GM23338 (cell line): ENCODE data around the gene SIAE. TPM values are rescaled to one million over a fixed set of nuclear protein-coding genes. Genes with fewer than 3 reads are reported as not detected.

Source experiments
- ATAC-seq: fragments of 200-7000 bp; cut with Tn5 transposase; 3 replicates; pipeline ENCODE4 v1.9.1; 2020
- DNase-seq: peaks from one replicate; pipeline ENCODE4 v3.0.0-alpha.2; 2015; ENCODE audit warnings: low spot score
- H2AFZ ChIP-seq: fragments of 200-600 bp; sonication (generic); 2 replicates; pipeline ENCODE4 v1.8.0; 2016; ENCODE audit warnings: antibody characterized with exemption, mild to moderate bottlenecking, moderate library complexity
- H3F3A ChIP-seq: fragments of 200-600 bp; sonication (generic); replicated peaks from 2 replicates; pipeline ENCODE4 v1.8.0; 2017; ENCODE audit warnings: antibody characterized with exemption, mixed run types, low read depth
- H3K27ac ChIP-seq: fragments of 200-600 bp; sonication (generic); 2 replicates; pipeline ENCODE4 v1.6.1; 2016; ENCODE audit warnings: low read depth
- H3K27me3 ChIP-seq: fragments of 200-600 bp; sonication (generic); 2 replicates; pipeline ENCODE4 v1.8.0; 2016; ENCODE audit warnings: mild to moderate bottlenecking, mixed run types, moderate library complexity; ENCODE audit not compliant: insufficient read depth
- H3K36me3 ChIP-seq: fragments of 200-600 bp; sonication (generic); 2 replicates; pipeline ENCODE4 v1.8.0; 2016; ENCODE audit warnings: mild to moderate bottlenecking; ENCODE audit not compliant: insufficient read depth
- H3K4me1 ChIP-seq: fragments of 200-600 bp; sonication (generic); 2 replicates; pipeline ENCODE4 v1.8.0; 2016; ENCODE audit warnings: mild to moderate bottlenecking, moderate library complexity; ENCODE audit not compliant: insufficient read depth
- H3K4me2 ChIP-seq: fragments of 200-600 bp; sonication (generic); 2 replicates; pipeline ENCODE4 v1.7.1; 2017; ENCODE audit warnings: mixed run types
- H3K4me3 ChIP-seq: fragments of 200-600 bp; sonication (generic); 2 replicates; pipeline ENCODE4 v1.6.1; 2016; ENCODE audit warnings: mixed run types
- H3K79me2 ChIP-seq: fragments of 200-600 bp; sonication (generic); replicated peaks from 2 replicates; pipeline ENCODE4 v1.8.0; 2017; ENCODE audit warnings: mild to moderate bottlenecking; ENCODE audit not compliant: insufficient read depth
- H3K9me2 ChIP-seq: fragments of 200-600 bp; sonication (generic); 2 replicates; pipeline ENCODE4 v1.8.0; 2017; ENCODE audit not compliant: insufficient read depth
- H4K20me1 ChIP-seq: fragments of 200-600 bp; sonication (generic); replicated peaks from 2 replicates; pipeline ENCODE4 v1.8.0; 2017; ENCODE audit warnings: mild to moderate bottlenecking; ENCODE audit not compliant: insufficient read depth
- H3K27ac Mint-ChIP-seq: 2 replicates; pipeline ENCODE4 v1.8.0; 2020; ENCODE audit warnings: inconsistent platforms, mild to moderate bottlenecking, moderate library complexity, mixed read lengths
- H3K27me3 Mint-ChIP-seq: 3 replicates; pipeline ENCODE4 v1.8.0; 2022; ENCODE audit warnings: low read depth, mild to moderate bottlenecking, moderate library complexity, mixed read lengths, inconsistent platforms; ENCODE audit not compliant: insufficient read depth, poor library complexity
- H3K36me3 Mint-ChIP-seq: 3 replicates; pipeline ENCODE4 v1.8.0; 2021; ENCODE audit warnings: low read depth, mild to moderate bottlenecking, inconsistent platforms, moderate library complexity, mixed read lengths
- H3K4me1 Mint-ChIP-seq: 3 replicates; pipeline ENCODE4 v1.8.0; 2020; ENCODE audit warnings: mild to moderate bottlenecking, inconsistent platforms, mixed read lengths
- H3K4me3 Mint-ChIP-seq: 3 replicates; pipeline ENCODE4 v1.8.0; 2021; ENCODE audit warnings: moderate library complexity, mild to moderate bottlenecking, inconsistent platforms, mixed read lengths
- H3K9me3 Mint-ChIP-seq: 3 replicates; pipeline ENCODE4 v1.8.0; 2020; ENCODE audit warnings: moderate library complexity, mild to moderate bottlenecking, inconsistent platforms, mixed read lengths
- CREB1 ChIP-seq: fragments of 250-450 bp; sonication (Bioruptor Pico); IDR thresholded peaks from 2 replicates; pipeline ENCODE4 v1.5.0; 2020; ENCODE audit warnings: low read depth, mild to moderate bottlenecking, moderate library complexity
- EZH2 ChIP-seq: fragments of 200-600 bp; sonication (generic); IDR thresholded peaks from one replicate; pipeline ENCODE4 v1.8.0; 2017; ENCODE audit warnings: antibody characterized with exemption, mild to moderate bottlenecking, low read depth; ENCODE audit not compliant: unreplicated experiment
- EZH2phosphoT487 ChIP-seq: fragments of 200-600 bp; sonication (generic); IDR thresholded peaks from one replicate; pipeline ENCODE4 v1.8.1; 2018; ENCODE audit warnings: antibody characterized with exemption; ENCODE audit not compliant: unreplicated experiment
- JUNB ChIP-seq: IDR thresholded peaks from one replicate; pipeline ENCODE4 v1.6.1; 2016; ENCODE audit warnings: antibody characterized with exemption; ENCODE audit not compliant: unreplicated experiment
- NANOG ChIP-seq: IDR thresholded peaks from 2 replicates; pipeline ENCODE4 v1.6.1; 2016; ENCODE audit warnings: antibody characterized with exemption, borderline replicate concordance
- POLR2AphosphoS5 ChIP-seq: IDR thresholded peaks from 2 replicates; pipeline ENCODE4 v1.6.1; 2016; ENCODE audit warnings: antibody characterized with exemption, low read depth
- STAT1 ChIP-seq: IDR thresholded peaks from one replicate; pipeline ENCODE4 v1.6.1; 2016; ENCODE audit warnings: antibody characterized with exemption; ENCODE audit not compliant: unreplicated experiment
- ZNF114 ChIP-seq: fragments of 250-450 bp; sonication (Bioruptor Pico); IDR thresholded peaks from 2 replicates; pipeline ENCODE4 v1.5.0; 2020; ENCODE audit warnings: mild to moderate bottlenecking, moderate library complexity
- ZNF331 ChIP-seq: fragments of 250-450 bp; sonication (Bioruptor Pico); IDR thresholded peaks from 2 replicates; pipeline ENCODE4 v1.5.0; 2020; ENCODE audit warnings: low read depth, mild to moderate bottlenecking, moderate library complexity
- polyA plus RNA-seq: library from polyadenylated mRNA; unstranded; fragments of >200 nt; fragmentation: Nextera tagmentation; extraction: Ambion mirVana; gene quantifications from 2 replicates; pipeline ENCODE4 v1.2.1, GENCODE V29; 2016
- total RNA-seq: library from RNA; depleted of rRNA; stranded (reverse); fragments of >200 nt; shearing (Covaris generic); gene quantifications from 2 replicates; pipeline ENCODE4 v1.2.3, GENCODE V29; 2014
- TF ChIP-seq, protein P1 (sequence below): IDR thresholded peaks from one replicate; pipeline ENCODE4 v1.6.1; 2018; ENCODE audit warnings: antibody characterized with exemption; ENCODE audit not compliant: unreplicated experiment
- TF ChIP-seq, protein P2 (sequence below), 2 experiments: fragments of 200-600 bp in 1 of 2; sonication (generic) in 1 of 2; conservative IDR thresholded peaks; 2 replicates each; pipeline versions ENCODE4 v1.5.1 to v1.6.1; 2016 to 2017; ENCODE audit warnings: antibody characterized with exemption in 2 of 2, low read depth in 2 of 2, mild to moderate bottlenecking in 2 of 2, moderate library complexity in 1 of 2
- TF ChIP-seq, protein P3 (sequence below): IDR thresholded peaks from 2 replicates; pipeline ENCODE4 v1.6.1; 2016; ENCODE audit warnings: antibody characterized with exemption
- TF ChIP-seq, protein P4 (sequence below): fragments of 250-450 bp; sonication (Bioruptor Pico); IDR thresholded peaks from 2 replicates; pipeline ENCODE4 v1.5.0; 2020; ENCODE audit warnings: mild to moderate bottlenecking, moderate library complexity

The SIAE gene
- total and polyA plus RNA-seq, 2 experiments from 2014 or later: 1.1 to 1.7 TPM

DNA sequence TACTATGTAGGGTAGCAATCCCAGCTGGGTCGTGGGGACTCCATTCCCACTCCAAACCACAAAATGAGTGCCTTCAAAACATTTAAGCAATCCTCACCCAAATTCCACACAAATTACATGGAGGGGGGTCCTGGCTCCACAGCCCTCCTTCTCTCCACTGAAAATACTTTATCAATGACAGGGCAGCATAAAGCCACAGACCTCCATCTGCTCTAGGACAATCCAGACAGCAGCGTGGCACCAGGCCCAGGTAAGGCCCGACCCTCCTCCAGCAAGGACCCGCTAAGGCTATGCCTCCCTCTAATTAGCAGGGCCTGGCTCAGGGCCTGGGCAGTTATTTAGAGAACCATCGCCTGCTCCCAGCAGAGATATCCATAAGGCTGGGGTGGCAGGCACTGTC lies 62.5 kb downstream of the SIAE start, which contains the start of gene PANX3:
TSS of gene PANX3 (plus strand) at position 365 of the 400 bp plus-strand sequence. CDS start 129 bp downstream, outside the sequence.
- Histone ChIP-seq H4K20me1 (no peaks in the 10 kb centered on the region), H3K27me3 (no peaks in the 10 kb centered on the region), H3K79me2 (no peaks in the 10 kb centered on the region), H3K27ac (no peak within 1 kb of the TSS), H3F3A (no peaks in the 10 kb centered on the region), H3K4me3 (no peak within 1 kb of the TSS), H3K4me1 (no peaks in the 10 kb centered on the region), H3K9me2 (no peaks in the 10 kb centered on the region), H3K36me3 (no peaks in the 10 kb centered on the region), H2AFZ (no peak within 1 kb of the TSS), H3K4me2 (no peak within 1 kb of the TSS)
- ATAC-seq (no peak; the same call in 2 of the 3 replicates), DNase-seq (no peak)
- no peak within 1 kb of the TSS for H3K27ac Mint-ChIP-seq
- H3K9me3 Mint-ChIP-seq: no peaks in the 10 kb centered on the region
- no peaks in the 10 kb centered on the region for H3K36me3 Mint-ChIP-seq
- no peak within 1 kb of the TSS for H3K4me3 Mint-ChIP-seq
- H3K27me3 Mint-ChIP-seq: peaks cover 3% of the 10 kb centered on the region
- TF ChIP-seq ZNF331: no peak
- no peak for TF ChIP-seq NANOG
- TF ChIP-seq, protein P1, sequence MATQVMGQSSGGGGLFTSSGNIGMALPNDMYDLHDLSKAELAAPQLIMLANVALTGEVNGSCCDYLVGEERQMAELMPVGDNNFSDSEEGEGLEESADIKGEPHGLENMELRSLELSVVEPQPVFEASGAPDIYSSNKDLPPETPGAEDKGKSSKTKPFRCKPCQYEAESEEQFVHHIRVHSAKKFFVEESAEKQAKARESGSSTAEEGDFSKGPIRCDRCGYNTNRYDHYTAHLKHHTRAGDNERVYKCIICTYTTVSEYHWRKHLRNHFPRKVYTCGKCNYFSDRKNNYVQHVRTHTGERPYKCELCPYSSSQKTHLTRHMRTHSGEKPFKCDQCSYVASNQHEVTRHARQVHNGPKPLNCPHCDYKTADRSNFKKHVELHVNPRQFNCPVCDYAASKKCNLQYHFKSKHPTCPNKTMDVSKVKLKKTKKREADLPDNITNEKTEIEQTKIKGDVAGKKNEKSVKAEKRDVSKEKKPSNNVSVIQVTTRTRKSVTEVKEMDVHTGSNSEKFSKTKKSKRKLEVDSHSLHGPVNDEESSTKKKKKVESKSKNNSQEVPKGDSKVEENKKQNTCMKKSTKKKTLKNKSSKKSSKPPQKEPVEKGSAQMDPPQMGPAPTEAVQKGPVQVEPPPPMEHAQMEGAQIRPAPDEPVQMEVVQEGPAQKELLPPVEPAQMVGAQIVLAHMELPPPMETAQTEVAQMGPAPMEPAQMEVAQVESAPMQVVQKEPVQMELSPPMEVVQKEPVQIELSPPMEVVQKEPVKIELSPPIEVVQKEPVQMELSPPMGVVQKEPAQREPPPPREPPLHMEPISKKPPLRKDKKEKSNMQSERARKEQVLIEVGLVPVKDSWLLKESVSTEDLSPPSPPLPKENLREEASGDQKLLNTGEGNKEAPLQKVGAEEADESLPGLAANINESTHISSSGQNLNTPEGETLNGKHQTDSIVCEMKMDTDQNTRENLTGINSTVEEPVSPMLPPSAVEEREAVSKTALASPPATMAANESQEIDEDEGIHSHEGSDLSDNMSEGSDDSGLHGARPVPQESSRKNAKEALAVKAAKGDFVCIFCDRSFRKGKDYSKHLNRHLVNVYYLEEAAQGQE: no peak
- TF ChIP-seq, protein P2, sequence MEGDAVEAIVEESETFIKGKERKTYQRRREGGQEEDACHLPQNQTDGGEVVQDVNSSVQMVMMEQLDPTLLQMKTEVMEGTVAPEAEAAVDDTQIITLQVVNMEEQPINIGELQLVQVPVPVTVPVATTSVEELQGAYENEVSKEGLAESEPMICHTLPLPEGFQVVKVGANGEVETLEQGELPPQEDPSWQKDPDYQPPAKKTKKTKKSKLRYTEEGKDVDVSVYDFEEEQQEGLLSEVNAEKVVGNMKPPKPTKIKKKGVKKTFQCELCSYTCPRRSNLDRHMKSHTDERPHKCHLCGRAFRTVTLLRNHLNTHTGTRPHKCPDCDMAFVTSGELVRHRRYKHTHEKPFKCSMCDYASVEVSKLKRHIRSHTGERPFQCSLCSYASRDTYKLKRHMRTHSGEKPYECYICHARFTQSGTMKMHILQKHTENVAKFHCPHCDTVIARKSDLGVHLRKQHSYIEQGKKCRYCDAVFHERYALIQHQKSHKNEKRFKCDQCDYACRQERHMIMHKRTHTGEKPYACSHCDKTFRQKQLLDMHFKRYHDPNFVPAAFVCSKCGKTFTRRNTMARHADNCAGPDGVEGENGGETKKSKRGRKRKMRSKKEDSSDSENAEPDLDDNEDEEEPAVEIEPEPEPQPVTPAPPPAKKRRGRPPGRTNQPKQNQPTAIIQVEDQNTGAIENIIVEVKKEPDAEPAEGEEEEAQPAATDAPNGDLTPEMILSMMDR (conservative IDR thresholded peaks at IDR 0.05; ENCODE audit: low read depth in 2 of 2): no peak
- TF ChIP-seq POLR2AphosphoS5: no peak
- no peak for TF ChIP-seq JUNB
- TF ChIP-seq STAT1: no peak
- no peak for TF ChIP-seq CREB1 (CRISPR knock-in tag)
- no peak for TF ChIP-seq ZNF114
- TF ChIP-seq, protein P3, sequence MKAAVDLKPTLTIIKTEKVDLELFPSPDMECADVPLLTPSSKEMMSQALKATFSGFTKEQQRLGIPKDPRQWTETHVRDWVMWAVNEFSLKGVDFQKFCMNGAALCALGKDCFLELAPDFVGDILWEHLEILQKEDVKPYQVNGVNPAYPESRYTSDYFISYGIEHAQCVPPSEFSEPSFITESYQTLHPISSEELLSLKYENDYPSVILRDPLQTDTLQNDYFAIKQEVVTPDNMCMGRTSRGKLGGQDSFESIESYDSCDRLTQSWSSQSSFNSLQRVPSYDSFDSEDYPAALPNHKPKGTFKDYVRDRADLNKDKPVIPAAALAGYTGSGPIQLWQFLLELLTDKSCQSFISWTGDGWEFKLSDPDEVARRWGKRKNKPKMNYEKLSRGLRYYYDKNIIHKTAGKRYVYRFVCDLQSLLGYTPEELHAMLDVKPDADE: no peak
- TF ChIP-seq, protein P4, sequence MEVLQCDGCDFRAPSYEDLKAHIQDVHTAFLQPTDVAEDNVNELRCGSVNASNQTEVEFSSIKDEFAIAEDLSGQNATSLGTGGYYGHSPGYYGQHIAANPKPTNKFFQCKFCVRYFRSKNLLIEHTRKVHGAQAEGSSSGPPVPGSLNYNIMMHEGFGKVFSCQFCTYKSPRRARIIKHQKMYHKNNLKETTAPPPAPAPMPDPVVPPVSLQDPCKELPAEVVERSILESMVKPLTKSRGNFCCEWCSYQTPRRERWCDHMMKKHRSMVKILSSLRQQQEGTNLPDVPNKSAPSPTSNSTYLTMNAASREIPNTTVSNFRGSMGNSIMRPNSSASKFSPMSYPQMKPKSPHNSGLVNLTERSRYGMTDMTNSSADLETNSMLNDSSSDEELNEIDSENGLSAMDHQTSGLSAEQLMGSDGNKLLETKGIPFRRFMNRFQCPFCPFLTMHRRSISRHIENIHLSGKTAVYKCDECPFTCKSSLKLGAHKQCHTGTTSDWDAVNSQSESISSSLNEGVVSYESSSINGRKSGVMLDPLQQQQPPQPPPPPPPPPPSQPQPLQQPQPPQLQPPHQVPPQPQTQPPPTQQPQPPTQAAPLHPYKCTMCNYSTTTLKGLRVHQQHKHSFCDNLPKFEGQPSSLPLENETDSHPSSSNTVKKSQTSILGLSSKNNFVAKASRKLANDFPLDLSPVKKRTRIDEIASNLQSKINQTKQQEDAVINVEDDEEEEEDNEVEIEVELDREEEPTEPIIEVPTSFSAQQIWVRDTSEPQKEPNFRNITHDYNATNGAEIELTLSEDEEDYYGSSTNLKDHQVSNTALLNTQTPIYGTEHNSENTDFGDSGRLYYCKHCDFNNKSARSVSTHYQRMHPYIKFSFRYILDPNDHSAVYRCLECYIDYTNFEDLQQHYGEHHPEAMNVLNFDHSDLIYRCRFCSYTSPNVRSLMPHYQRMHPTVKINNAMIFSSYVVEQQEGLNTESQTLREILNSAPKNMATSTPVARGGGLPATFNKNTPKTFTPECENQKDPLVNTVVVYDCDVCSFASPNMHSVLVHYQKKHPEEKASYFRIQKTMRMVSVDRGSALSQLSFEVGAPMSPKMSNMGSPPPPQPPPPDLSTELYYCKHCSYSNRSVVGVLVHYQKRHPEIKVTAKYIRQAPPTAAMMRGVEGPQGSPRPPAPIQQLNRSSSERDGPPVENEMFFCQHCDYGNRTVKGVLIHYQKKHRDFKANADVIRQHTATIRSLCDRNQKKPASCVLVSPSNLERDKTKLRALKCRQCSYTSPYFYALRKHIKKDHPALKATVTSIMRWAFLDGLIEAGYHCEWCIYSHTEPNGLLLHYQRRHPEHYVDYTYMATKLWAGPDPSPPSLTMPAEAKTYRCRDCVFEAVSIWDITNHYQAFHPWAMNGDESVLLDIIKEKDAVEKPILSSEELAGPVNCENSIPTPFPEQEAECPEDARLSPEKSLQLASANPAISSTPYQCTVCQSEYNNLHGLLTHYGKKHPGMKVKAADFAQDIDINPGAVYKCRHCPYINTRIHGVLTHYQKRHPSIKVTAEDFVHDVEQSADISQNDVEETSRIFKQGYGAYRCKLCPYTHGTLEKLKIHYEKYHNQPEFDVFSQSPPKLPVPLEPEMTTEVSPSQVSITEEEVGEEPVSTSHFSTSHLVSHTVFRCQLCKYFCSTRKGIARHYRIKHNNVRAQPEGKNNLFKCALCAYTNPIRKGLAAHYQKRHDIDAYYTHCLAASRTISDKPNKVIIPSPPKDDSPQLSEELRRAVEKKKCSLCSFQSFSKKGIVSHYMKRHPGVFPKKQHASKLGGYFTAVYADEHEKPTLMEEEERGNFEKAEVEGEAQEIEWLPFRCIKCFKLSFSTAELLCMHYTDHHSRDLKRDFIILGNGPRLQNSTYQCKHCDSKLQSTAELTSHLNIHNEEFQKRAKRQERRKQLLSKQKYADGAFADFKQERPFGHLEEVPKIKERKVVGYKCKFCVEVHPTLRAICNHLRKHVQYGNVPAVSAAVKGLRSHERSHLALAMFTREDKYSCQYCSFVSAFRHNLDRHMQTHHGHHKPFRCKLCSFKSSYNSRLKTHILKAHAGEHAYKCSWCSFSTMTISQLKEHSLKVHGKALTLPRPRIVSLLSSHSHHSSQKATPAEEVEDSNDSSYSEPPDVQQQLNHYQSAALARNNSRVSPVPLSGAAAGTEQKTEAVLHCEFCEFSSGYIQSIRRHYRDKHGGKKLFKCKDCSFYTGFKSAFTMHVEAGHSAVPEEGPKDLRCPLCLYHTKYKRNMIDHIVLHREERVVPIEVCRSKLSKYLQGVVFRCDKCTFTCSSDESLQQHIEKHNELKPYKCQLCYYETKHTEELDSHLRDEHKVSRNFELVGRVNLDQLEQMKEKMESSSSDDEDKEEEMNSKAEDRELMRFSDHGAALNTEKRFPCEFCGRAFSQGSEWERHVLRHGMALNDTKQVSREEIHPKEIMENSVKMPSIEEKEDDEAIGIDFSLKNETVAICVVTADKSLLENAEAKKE (CRISPR knock-in tag): no peak
- TF ChIP-seq EZH2phosphoT487: no peak
- TF ChIP-seq EZH2: no peak
- H3K4me1 Mint-ChIP-seq: no peaks in the 10 kb centered on the region
